ENCODE results near the gene CAMTA1. TPM values are rescaled to one million over a fixed set of nuclear protein-coding genes. Genes with fewer than 3 reads are reported as not detected.
A peak's percentile ranks its signal among the peaks of the same experiment; 100 is the strongest.

The CAMTA1 gene
- total and polyA plus RNA-seq, 4 donors = 48.1 to 140 (median 52.3) TPM

GRCh38 chr1:7450838-7451237 is 665.6 kb downstream of the CAMTA1 start:
- ATAC-seq (ENCODE audit: insufficient read depth, low FRiP score) = no peak
- no peak for TF ChIP-seq CTCF (IDR thresholded peaks at IDR 0.05; ENCODE audit: control extremely low read depth, extremely low read depth)
- Histone ChIP-seq H3K9ac (ENCODE audit: insufficient read depth in 1 of 2, low read length in 2 of 2) (no peak overlapping the region), H3K27me3 (ENCODE audit: control insufficient read depth in 3 of 3, insufficient read depth in 3 of 3, low read length in 2 of 3) (no peaks in the 10 kb centered on the region), H3K4me3 (no peak overlapping the region), H3K9me3 (ENCODE audit: control insufficient read depth in 4 of 4, insufficient read depth in 3 of 4, low read length in 3 of 4) (no peaks in the 10 kb centered on the region), H3K4me1 (ENCODE audit: control insufficient read depth in 5 of 5, insufficient read depth in 5 of 5, low read length in 5 of 5) (peaks cover 0 to 19% (median 3%) of the 10 kb centered on the region in 5 donors), H3K27ac (ENCODE audit: low read depth in 1 of 2, low read length in 1 of 2) (no peak overlapping the region), H3K36me3 (ENCODE audit: control insufficient read depth in 4 of 4, insufficient read depth in 4 of 4, low read length in 4 of 4) (no peaks in the 10 kb centered on the region)
- no peak for DNase-seq
- 87 to 88% methylated on average over 5 of the region's 5 CpGs for WGBS, 2 donors

- H3K36me3 ChIP-seq (ENCODE audit: control insufficient read depth in 4 of 4, insufficient read depth in 4 of 4, low read length in 4 of 4) = no peaks in the 10 kb centered on the region
- no peak overlapping the region for H3K27ac ChIP-seq (ENCODE audit: low read depth in 1 of 2, low read length in 1 of 2)
- H3K9ac ChIP-seq (ENCODE audit: insufficient read depth in 1 of 2, low read length in 2 of 2) = no peak overlapping the region
- H3K27me3 ChIP-seq (ENCODE audit: control insufficient read depth in 3 of 3, insufficient read depth in 3 of 3, low read length in 2 of 3) = no peaks in the 10 kb centered on the region
- ATAC-seq (ENCODE audit: insufficient read depth, low FRiP score) = no peak
- peaks cover 0 to 27% (median 7%) of the 10 kb centered on the region in 5 donors for H3K4me1 ChIP-seq (ENCODE audit: control insufficient read depth in 5 of 5, insufficient read depth in 5 of 5, low read length in 5 of 5)
- no peaks in the 10 kb centered on the region for H3K9me3 ChIP-seq (ENCODE audit: control insufficient read depth in 4 of 4, insufficient read depth in 3 of 4, low read length in 3 of 4)
- DNase-seq = no peak
- TF ChIP-seq CTCF (IDR thresholded peaks at IDR 0.05; ENCODE audit: control extremely low read depth, extremely low read depth) = no peak
- WGBS, 2 donors = 87% methylated on average over 6 of the region's 6 CpGs
- no peak overlapping the region for H3K4me3 ChIP-seq
Observed at GRCh38 chr1:7453038-7453437, 667.8 kb downstream of the CAMTA1 start.

GRCh38 chr1:7454052-7454815 is 669.0 kb downstream of the CAMTA1 start:
- H3K27me3 ChIP-seq (ENCODE audit: control insufficient read depth in 3 of 3, insufficient read depth in 3 of 3, low read length in 2 of 3) = no peaks in the 10 kb centered on the region
- no peaks in the 10 kb centered on the region for H3K36me3 ChIP-seq (ENCODE audit: control insufficient read depth in 4 of 4, insufficient read depth in 4 of 4, low read length in 4 of 4)
- no peak for TF ChIP-seq CTCF (IDR thresholded peaks at IDR 0.05; ENCODE audit: control extremely low read depth, extremely low read depth)
- peaks cover 0 to 27% (median 7%) of the 10 kb centered on the region in 5 donors for H3K4me1 ChIP-seq (ENCODE audit: control insufficient read depth in 5 of 5, insufficient read depth in 5 of 5, low read length in 5 of 5)
- H3K4me3 ChIP-seq = no peak overlapping the region
- H3K9ac ChIP-seq (ENCODE audit: insufficient read depth in 1 of 2, low read length in 2 of 2) = no peak overlapping the region
- H3K9me3 ChIP-seq (ENCODE audit: control insufficient read depth in 4 of 4, insufficient read depth in 3 of 4, low read length in 3 of 4) = no peaks in the 10 kb centered on the region
- WGBS, 2 donors = 51% methylated on average over 19 of the region's 19 CpGs
- no peak overlapping the region for H3K27ac ChIP-seq (ENCODE audit: low read depth in 1 of 2, low read length in 1 of 2)
- ATAC-seq (ENCODE audit: insufficient read depth, low FRiP score) (no peak), DNase-seq (peak; percentile 53 to 67 (median 66))

All from lung (tissue), 12 donors.